Measurements from ENCODE around the gene RSPH1.

RSPH1 gene

DNA sequence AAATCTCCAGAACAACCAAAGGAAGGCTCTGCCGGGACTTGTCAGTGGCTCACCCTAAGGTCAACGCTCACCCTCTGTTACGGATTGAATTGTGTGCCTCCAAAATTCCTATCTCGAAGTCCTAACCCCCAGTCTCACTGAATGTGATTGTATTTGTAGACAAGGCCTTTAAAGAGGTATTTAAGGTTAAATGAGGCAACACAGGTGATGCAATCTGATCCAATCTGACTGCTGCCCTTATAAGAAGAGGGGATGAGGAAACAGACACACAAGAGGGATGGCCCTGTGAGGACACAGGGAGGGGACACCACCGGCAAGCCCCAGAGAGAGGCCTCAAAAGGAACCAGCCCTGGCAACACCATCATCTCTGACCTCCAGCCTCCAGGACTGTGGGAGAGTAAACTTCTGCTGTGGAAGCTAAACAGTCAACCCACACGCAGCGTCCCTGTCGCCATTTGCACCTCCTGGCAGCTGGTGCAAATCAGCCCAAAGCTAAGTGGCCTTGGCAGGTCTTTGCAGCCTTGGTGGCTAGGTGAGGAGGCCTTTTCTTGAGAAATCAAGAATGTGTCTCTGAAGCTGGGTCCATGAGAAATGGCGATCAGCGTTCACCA lies 68.1 kb downstream of the RSPH1 start:
- DNase-seq (ENCODE audit: low spot score), result no peak

DNA sequence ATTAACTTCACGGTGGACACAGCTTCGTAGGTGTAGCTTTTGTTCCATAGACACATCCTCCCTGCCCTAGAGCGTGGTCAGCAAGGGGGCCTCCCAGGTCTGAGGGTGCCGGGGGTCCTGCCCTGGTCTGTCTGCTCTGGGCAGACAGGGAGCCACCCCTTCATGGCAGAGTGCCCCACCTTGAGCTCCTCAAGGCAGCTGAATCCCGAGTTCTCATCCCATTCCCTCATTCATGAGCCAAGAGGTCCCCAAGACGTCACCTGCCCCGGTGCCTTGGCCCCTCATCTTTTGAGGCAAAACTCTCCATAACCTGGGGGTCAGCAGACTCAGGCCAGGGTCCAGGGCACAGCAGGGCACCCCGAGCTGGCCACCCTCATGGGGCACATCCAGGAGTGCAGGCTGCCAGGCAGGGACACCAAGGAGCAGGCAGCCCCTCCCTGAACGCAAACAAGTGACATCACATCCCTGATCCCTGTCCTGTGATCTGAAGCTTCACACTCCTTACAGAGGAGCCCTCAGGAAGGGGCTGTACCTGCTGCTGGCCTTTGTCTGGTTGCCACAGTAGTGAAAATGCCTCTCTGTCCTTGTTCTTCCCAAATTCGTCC lies 69.0 kb downstream of the RSPH1 start:
- no peak for DNase-seq (ENCODE audit: low spot score)

DNA sequence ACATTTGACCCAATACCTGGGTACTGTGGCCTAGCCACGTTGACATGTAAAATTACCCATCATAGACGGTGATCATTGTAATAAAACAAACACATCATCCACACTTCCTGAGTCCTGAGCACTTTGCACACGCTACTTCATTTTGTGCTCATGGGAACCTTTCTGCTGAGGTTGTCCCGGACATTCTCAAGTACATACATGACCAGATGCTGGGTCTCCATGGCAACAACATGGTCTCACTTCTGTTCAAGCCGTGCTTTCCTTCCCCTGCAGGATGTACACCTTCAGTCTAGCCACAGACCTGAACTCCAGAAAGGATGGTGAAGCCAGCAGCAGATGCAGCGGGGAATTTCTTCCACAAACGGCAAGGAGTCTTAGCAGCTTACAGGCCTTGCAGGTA lies 69.6 kb downstream of the RSPH1 start:
- DNase-seq (ENCODE audit: low spot score), result no peak

DNA sequence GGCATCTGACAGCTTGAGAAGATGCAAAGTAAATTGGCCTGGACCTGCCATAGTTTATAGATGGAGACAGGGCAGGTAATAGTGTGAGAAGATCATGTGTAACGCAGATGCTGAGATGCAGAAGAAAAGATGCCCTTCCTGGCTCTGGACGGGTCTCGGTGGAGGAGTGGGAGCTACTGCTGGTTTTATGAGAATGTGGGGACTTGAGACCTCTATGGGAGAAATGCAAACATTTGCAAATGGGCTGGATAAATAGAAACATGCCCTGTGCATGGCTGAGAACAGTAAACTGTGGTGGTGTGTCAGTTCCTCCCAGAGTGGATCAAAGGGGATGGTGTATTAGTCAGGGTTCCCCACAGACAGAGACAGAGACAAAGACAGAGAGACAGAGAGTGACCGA lies 70.4 kb downstream of the RSPH1 start:
- no peak for DNase-seq (ENCODE audit: low spot score)

DNA sequence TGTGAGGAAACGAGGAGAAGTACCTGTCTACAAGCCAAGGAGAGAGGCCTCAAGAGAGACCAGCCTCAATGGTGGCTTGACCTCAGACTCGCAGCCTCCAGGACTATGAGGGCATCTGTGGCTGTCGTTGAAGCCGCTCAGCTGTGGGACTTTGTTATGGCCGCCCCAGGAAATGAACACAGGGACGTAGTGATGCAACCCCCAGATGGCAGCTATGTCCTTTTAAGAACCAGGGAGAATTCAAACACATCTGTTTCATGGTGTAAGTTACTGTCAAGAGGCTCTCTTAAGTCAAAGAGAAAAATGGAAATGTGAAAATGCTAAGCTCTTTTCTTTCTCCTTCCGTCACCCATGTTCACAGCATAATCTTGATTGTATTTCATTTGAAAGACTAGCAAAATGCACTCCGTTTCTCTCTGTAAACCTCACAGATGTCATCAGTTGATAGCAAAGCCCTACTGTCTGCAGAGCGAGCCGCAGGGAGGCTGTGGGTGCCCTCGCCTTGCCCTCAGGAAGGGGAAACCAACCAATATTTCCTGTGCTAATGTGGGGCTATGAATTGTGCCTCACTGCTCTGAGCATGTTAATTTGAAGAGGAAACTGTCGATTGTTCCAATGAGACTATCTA lies 71.0 kb downstream of the RSPH1 start:
- DNase-seq (ENCODE audit: low spot score), result no peak

DNA sequence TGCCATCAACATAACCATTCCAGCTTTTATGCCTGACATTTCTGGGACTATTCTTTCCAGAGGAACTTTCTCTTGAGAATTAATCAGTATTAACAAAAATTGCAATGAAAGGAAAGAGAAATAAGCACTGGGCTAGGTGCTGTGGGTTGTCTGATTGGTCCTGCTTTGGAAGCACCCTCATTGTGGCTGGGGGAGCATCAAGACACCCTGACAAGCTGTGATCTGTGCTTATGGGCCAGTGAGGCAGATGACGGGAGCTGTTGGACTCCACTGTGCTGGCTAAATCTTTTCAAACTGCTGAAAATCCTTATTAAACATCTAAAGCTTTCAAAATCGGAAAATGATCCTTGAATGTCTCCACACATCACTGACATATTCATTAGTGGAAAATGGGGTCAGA lies 72.3 kb downstream of the RSPH1 start:
- no peak for DNase-seq (ENCODE audit: low spot score)

DNA sequence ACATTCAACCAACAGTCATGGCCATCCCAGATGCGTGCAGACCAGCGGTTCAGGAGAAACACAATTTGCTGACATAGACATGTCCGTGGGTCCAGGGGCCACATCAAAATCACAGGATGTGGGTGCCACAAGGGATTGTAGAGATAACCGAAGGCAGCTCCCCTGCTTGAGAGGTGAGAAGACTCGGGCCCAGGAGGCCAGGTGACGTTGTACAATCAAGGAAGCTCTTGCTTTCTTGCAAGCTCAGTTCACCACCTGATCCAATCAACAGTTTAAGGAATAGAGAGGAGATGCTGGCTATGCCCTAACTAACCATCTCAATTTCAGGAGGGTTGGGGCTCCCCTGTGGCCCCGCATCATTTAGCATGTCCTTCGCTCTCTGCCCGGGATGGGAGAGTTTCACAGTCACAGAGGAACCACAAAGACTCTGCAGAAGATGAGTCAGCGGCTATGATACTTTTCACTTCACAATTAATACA lies 72.8 kb downstream of the RSPH1 start:
- DNase-seq (ENCODE audit: low spot score), result no peak
